BLaER1 treated with 17β-estradiol and CSF1 and Interleukin-3, amounts not matched to agents 10 nM and 100 nM (cell line): Measurements from ENCODE around the gene PGBD5.

Experiments
- H3K27ac ChIP-seq, 11 experiments: shearing (Covaris generic); formaldehyde crosslinking; 2 replicates each; pipeline ENCODE4 v1.8.1; 2022
- H3K27me3 ChIP-seq, 11 experiments: shearing (Covaris generic); formaldehyde crosslinking; 2 replicates each; pipeline ENCODE4 v1.8.1; 2022
- H3K36me3 ChIP-seq, 11 experiments: shearing (Covaris generic); formaldehyde crosslinking; 2 replicates each; pipeline ENCODE4 v1.8.1; 2022
- H3K4me1 ChIP-seq, 10 experiments: shearing (Covaris generic); formaldehyde crosslinking; 2 replicates each; pipeline ENCODE4 v1.8.1; 2022
- H3K4me2 ChIP-seq, 11 experiments: shearing (Covaris generic); formaldehyde crosslinking; 2 replicates each; pipeline ENCODE4 v1.8.1; 2022
- H3K4me3 ChIP-seq, 10 experiments: shearing (Covaris generic); formaldehyde crosslinking; 2 replicates each; pipeline ENCODE4 v1.8.1; 2022
- H3K9ac ChIP-seq, 11 experiments: shearing (Covaris generic); formaldehyde crosslinking; 2 replicates each; pipeline ENCODE4 v1.8.1; 2022
- H3K9me3 ChIP-seq, 11 experiments: shearing (Covaris generic); formaldehyde crosslinking; replicated peaks in 1 of 11; 2 replicates each; pipeline ENCODE4 v1.8.1; 2022
- H4K20me1 ChIP-seq, 11 experiments: shearing (Covaris generic); formaldehyde crosslinking; 2 replicates each; pipeline ENCODE4 v1.8.1; 2022
- Cebpa-rat ChIP-seq, 11 experiments: shearing (Covaris generic); IDR thresholded peaks; 2 replicates each; pipeline ENCODE4 v1.8.1; 2022

PGBD5 gene

GRCh38 chr1:230288641-230289349 lies 137.3 kb downstream of the PGBD5 start:
- no peak overlapping the region for H3K27ac ChIP-seq
- peak overlapping the region in 8 of 11 experiments; percentile 11 to 86 (median 70); a peak in 14 of 22 replicates for H3K4me2 ChIP-seq
- peaks cover 0 to 14% (median 0%) of the 10 kb centered on the region in 11 experiments; a peak in 4 of 22 replicates for H4K20me1 ChIP-seq
- H3K9me3 ChIP-seq, result no peaks in the 10 kb centered on the region
- H3K36me3 ChIP-seq, result peaks cover 0 to 11% (median 6%) of the 10 kb centered on the region in 11 experiments; a peak in 5 of 22 replicates
- H3K4me1 ChIP-seq, result peaks cover 6 to 86% (median 60%) of the 10 kb centered on the region in 10 experiments; a peak in 19 of 20 replicates
- no peak overlapping the region for H3K9ac ChIP-seq
- no peak overlapping the region for H3K4me3 ChIP-seq
- H3K27me3 ChIP-seq, result peaks cover 0 to 16% (median 0%) of the 10 kb centered on the region in 11 experiments; a peak in 6 of 22 replicates
- no peak for TF ChIP-seq Cebpa-rat (IDR thresholded peaks at IDR 0.05)

DNA sequence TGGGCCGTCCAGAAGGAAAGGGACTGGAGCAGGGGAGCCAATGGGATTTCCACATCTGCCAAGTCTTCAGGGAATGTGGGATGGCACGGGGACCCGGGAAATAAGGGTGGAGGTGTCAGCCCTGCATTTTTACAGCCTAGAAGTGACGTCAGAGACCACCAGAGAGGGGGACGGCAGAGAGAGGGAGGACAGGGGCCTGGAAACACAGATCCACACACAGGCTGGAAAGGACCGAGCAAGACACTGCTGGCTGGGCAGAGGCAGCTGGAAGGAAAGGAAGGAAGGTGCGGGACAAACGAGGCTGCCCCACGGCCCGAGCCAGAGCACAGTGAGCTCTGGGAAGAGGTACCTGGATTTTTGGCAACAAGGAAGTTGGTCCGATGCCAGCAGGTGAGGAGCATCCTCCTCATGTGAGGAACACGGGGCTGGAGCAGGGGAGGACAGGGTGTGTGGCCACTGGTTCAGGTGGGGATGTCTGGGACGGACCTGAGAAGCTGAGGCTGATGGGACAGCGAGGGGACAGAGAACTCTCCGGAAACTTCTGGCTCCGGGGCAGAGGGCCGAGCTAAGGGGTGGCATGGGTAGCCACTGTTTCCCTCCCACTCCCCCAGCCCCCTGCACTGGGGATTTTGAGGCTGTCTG lies 138.3 kb downstream of the PGBD5 start:
- peaks cover 0 to 14% (median 0%) of the 10 kb centered on the region in 11 experiments; a peak in 4 of 22 replicates for H4K20me1 ChIP-seq
- no peak for TF ChIP-seq Cebpa-rat (IDR thresholded peaks at IDR 0.05)
- peak overlapping the region in 5 of 11 experiments; percentile 47 to 86 (median 80); a peak in 7 of 22 replicates for H3K4me2 ChIP-seq
- no peak overlapping the region for H3K4me3 ChIP-seq
- peaks cover 6 to 87% (median 53%) of the 10 kb centered on the region in 10 experiments; a peak in 19 of 20 replicates for H3K4me1 ChIP-seq
- no peaks in the 10 kb centered on the region for H3K9me3 ChIP-seq
- H3K9ac ChIP-seq, result no peak overlapping the region
- H3K27me3 ChIP-seq, result peaks cover 0 to 10% (median 0%) of the 10 kb centered on the region in 11 experiments; a peak in 6 of 22 replicates
- H3K36me3 ChIP-seq, result peaks cover 0 to 20% (median 6%) of the 10 kb centered on the region in 11 experiments; a peak in 6 of 22 replicates
- H3K27ac ChIP-seq, result no peak overlapping the region

DNA sequence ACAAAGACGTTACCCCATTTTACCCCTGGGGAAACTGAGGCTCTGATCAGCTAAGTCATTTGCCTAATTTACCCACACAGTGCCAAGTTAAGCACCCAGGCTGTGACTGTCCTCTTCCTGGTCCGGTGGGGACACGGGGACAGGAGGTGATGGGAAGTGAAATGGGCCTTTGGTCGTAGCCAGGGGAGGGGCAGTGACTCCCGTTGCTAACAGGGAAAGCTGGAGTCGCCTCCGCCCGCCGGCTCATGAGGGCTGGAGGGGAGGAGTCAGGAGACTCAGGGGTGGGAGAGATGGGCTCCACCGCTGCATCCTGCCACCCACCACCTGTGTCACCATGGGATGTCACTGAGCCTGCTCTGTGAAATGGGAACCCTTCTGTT lies 139.3 kb downstream of the PGBD5 start:
- Histone ChIP-seq H3K27ac (no peak overlapping the region), H3K4me2 (peak overlapping the region in 1 of 11 experiments; percentile 21; a peak in 1 of 22 replicates)

DNA sequence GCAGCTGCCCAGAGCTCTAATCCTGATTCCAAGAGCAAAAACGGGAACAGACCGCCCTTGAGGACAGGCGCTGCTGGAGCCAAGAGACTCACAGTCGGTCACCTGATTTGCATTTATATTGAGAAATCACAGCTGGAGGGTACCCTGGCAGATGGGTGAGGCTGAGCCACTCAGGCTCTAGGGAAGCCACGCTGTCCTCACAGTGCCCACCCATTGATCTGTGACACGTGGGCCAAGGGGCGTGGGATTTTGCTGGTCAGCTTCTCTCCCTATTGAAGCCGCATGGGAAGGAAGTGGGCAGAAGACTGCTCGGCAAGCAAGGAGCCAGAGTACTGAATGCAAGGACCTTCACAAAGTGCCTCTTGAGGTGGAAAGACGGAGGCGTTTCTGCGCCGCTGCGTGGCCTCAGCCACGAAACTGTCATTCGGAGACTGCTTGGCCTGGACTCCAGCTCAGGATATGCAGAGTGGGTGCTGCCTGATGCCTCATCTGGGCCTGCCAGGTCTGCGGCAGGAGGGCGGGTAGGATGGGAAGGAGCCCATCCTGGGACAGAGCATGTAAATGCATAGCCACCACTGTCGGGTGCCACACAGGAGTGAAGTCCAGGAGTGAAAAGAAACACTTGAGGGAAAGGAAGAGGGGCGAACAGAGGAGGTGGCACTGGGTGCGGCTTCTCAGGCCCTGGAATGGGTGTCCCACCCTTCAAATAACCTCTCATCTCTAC lies 139.8 kb downstream of the PGBD5 start:
- Histone ChIP-seq H4K20me1 (peaks cover 0 to 15% (median 0%) of the 10 kb centered on the region in 11 experiments; a peak in 5 of 22 replicates), H3K4me2 (peak overlapping the region in 3 of 11 experiments; percentile 2 to 21 (median 18); a peak in 3 of 22 replicates), H3K4me1 (peaks cover 8 to 87% (median 52%) of the 10 kb centered on the region in 10 experiments), H3K27me3 (no peaks in the 10 kb centered on the region), H3K36me3 (peaks cover 0 to 29% (median 10%) of the 10 kb centered on the region in 11 experiments; a peak in 7 of 22 replicates), H3K4me3 (no peak overlapping the region), H3K27ac (no peak overlapping the region), H3K9me3 (no peaks in the 10 kb centered on the region), H3K9ac (no peak overlapping the region)
- TF ChIP-seq Cebpa-rat (IDR thresholded peaks at IDR 0.05), result no peak

More for the DNA sequence above, 139.3 kb downstream of the PGBD5 start:
- Histone ChIP-seq H3K9ac (no peak overlapping the region), H3K36me3 (peaks cover 0 to 27% (median 10%) of the 10 kb centered on the region in 11 experiments; a peak in 7 of 22 replicates), H4K20me1 (peaks cover 0 to 14% (median 0%) of the 10 kb centered on the region in 11 experiments; a peak in 4 of 22 replicates), H3K4me1 (peaks cover 11 to 87% (median 52%) of the 10 kb centered on the region in 10 experiments), H3K9me3 (no peaks in the 10 kb centered on the region), H3K27me3 (peaks cover 0 to 1% (median 0%) of the 10 kb centered on the region in 11 experiments; a peak in 3 of 22 replicates), H3K4me3 (no peak overlapping the region)
- no peak for TF ChIP-seq Cebpa-rat (IDR thresholded peaks at IDR 0.05)

GRCh38 chr1:230285351-230285750 lies 140.8 kb downstream of the PGBD5 start:
- TF ChIP-seq Cebpa-rat (IDR thresholded peaks at IDR 0.05), result no peak
- Histone ChIP-seq H3K4me2 (no peak overlapping the region), H3K4me1 (peaks cover 12 to 87% (median 52%) of the 10 kb centered on the region in 10 experiments; a peak in 19 of 20 replicates)

GRCh38 chr1:230284891-230285290 lies 141.2 kb downstream of the PGBD5 start:
- H3K36me3 ChIP-seq, result peaks cover 0 to 44% (median 14%) of the 10 kb centered on the region in 11 experiments; a peak in 9 of 22 replicates
- no peak overlapping the region for H3K9ac ChIP-seq
- H3K27me3 ChIP-seq, result no peaks in the 10 kb centered on the region
- no peak overlapping the region for H3K4me2 ChIP-seq
- H3K27ac ChIP-seq, result no peak overlapping the region
- H3K4me3 ChIP-seq, result no peak overlapping the region
- TF ChIP-seq Cebpa-rat (IDR thresholded peaks at IDR 0.05), result no peak
- no peaks in the 10 kb centered on the region for H3K9me3 ChIP-seq
- peaks cover 17 to 87% (median 52%) of the 10 kb centered on the region in 10 experiments for H3K4me1 ChIP-seq
- peaks cover 0 to 25% (median 4%) of the 10 kb centered on the region in 11 experiments; a peak in 10 of 22 replicates for H4K20me1 ChIP-seq

More at GRCh38 chr1:230285351-230285750, 140.8 kb downstream of the PGBD5 start:
- Histone ChIP-seq H3K27ac (no peak overlapping the region), H3K9ac (no peak overlapping the region), H3K9me3 (no peaks in the 10 kb centered on the region), H4K20me1 (peaks cover 0 to 25% (median 4%) of the 10 kb centered on the region in 11 experiments; a peak in 10 of 22 replicates), H3K27me3 (no peaks in the 10 kb centered on the region), H3K4me3 (no peak overlapping the region), H3K36me3 (peaks cover 0 to 39% (median 10%) of the 10 kb centered on the region in 11 experiments; a peak in 9 of 22 replicates)

GRCh38 chr1:230283678-230284077 lies 142.5 kb downstream of the PGBD5 start:
- Histone ChIP-seq H3K27ac (peak overlapping the region in 1 of 11 experiments; percentile 15; a peak in 1 of 22 replicates), H3K9me3 (no peaks in the 10 kb centered on the region), H4K20me1 (peaks cover 0 to 25% (median 7%) of the 10 kb centered on the region in 11 experiments; a peak in 11 of 22 replicates), H3K36me3 (peaks cover 0 to 51% (median 14%) of the 10 kb centered on the region in 11 experiments; a peak in 9 of 22 replicates), H3K4me2 (no peak overlapping the region; a peak in 2 of 22 replicates), H3K9ac (no peak overlapping the region), H3K4me1 (peaks cover 28 to 87% (median 53%) of the 10 kb centered on the region in 10 experiments), H3K4me3 (no peak overlapping the region), H3K27me3 (peaks cover 0 to 8% (median 0%) of the 10 kb centered on the region in 11 experiments; a peak in 1 of 22 replicates)
- TF ChIP-seq Cebpa-rat (IDR thresholded peaks at IDR 0.05), result no peak

DNA sequence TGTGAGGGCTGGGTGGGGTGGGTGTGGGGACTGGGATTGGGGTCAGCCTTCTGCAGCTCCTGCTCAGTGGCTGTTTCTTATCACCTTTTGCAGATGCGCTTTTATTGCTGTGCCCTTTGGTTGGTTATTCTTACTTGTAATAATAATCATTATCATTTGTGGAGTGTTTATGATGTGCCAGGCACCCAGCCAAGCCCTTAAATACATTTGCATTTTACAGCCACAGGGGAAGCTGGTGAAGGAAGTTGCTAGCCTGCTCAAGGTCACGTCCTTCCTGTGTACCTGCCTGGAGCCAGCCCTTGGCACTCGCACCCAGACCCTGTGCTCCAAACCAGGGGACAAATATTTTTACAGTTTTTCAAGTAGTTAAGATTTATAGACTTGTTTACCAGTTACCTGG lies 144.0 kb downstream of the PGBD5 start:
- H3K27ac ChIP-seq, result no peak overlapping the region; a peak in 1 of 22 replicates
- no peak overlapping the region for H3K4me3 ChIP-seq
- peaks cover 0 to 11% (median 0%) of the 10 kb centered on the region in 11 experiments; a peak in 1 of 22 replicates for H3K27me3 ChIP-seq
- H3K9me3 ChIP-seq, result no peaks in the 10 kb centered on the region
- no peak for TF ChIP-seq Cebpa-rat (IDR thresholded peaks at IDR 0.05)
- H3K36me3 ChIP-seq, result peaks cover 0 to 55% (median 14%) of the 10 kb centered on the region in 11 experiments; a peak in 9 of 22 replicates
- peaks cover 32 to 87% (median 61%) of the 10 kb centered on the region in 10 experiments for H3K4me1 ChIP-seq
- no peak overlapping the region for H3K9ac ChIP-seq
- H3K4me2 ChIP-seq, result peak overlapping the region; percentile 14 to 95 (median 56); a peak in 16 of 22 replicates
- H4K20me1 ChIP-seq, result peaks cover 0 to 32% (median 16%) of the 10 kb centered on the region in 11 experiments; a peak in 14 of 22 replicates
